ENCODE measurements around the gene HDAC9. TPM values are rescaled to one million over a fixed set of nuclear protein-coding genes. Genes with fewer than 3 reads are reported as not detected.
A peak's percentile ranks its signal among the peaks of the same experiment; 100 is the strongest.

HDAC9 gene
- total and polyA plus RNA-seq, 2 experiments from 2014 or later: 32.7 to 101 TPM

DNA sequence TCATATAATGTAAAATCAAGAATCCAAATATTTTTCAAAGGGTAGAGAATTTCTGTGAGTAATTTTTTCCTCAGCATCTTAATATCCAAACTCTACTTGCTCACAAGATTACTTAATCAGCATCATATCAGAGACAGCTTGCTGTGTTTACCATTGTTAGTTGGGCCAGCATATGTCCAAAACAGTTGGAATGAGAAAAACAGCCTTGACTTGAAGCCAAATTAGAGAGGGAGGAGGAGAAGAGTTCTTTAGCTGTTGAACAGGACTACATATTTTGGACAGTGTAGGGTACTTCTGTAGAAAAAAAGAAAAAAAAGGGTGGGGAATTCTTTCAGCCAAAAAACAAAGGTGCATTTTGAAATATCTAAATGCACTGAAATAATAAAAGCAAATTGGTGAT, 69.8 kb downstream of the HDAC9 start:
- no peaks in the 10 kb centered on the region for H3K36me3 ChIP-seq
- peak in 1 of 2 donors; percentile 4 for DNase-seq (ENCODE audit: low read depth in 1 of 2, low spot score in 1 of 2)
- TF ChIP-seq, protein P1, sequence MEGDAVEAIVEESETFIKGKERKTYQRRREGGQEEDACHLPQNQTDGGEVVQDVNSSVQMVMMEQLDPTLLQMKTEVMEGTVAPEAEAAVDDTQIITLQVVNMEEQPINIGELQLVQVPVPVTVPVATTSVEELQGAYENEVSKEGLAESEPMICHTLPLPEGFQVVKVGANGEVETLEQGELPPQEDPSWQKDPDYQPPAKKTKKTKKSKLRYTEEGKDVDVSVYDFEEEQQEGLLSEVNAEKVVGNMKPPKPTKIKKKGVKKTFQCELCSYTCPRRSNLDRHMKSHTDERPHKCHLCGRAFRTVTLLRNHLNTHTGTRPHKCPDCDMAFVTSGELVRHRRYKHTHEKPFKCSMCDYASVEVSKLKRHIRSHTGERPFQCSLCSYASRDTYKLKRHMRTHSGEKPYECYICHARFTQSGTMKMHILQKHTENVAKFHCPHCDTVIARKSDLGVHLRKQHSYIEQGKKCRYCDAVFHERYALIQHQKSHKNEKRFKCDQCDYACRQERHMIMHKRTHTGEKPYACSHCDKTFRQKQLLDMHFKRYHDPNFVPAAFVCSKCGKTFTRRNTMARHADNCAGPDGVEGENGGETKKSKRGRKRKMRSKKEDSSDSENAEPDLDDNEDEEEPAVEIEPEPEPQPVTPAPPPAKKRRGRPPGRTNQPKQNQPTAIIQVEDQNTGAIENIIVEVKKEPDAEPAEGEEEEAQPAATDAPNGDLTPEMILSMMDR (IDR thresholded peaks at IDR 0.05; ENCODE audit: low read depth, low read length): no peak
- H3K9me3 ChIP-seq (ENCODE audit: low read depth): no peaks in the 10 kb centered on the region
- H3K27ac ChIP-seq: no peak overlapping the region
- H3K4me1 ChIP-seq (ENCODE audit: low read depth): no peaks in the 10 kb centered on the region
- H3K4me3 ChIP-seq: no peak overlapping the region
- no peaks in the 10 kb centered on the region for H3K27me3 ChIP-seq

DNA sequence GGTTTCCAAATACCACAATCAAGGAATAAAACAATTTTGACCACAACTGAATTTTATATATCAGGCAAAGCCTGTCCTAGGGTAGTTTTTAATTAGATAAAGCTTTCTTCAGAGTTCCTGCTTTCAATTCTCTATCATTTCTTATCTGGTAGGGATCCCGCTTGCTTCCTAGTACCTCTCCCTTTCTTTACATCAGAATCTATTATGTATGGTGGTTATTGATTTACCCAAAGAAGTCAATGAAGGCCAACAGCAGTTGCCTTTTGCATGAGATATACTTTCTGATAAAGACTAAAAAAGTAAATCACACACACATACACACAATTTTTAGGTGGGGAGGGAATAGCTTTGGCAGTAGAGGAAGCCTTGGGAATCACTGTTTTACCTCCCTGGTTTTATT, 70.7 kb downstream of the HDAC9 start:
- Histone ChIP-seq H3K36me3 (no peaks in the 10 kb centered on the region), H3K27ac (no peak overlapping the region), H3K4me3 (no peak overlapping the region), H3K4me1 (ENCODE audit: low read depth) (no peaks in the 10 kb centered on the region), H3K9me3 (ENCODE audit: low read depth) (no peaks in the 10 kb centered on the region), H3K27me3 (no peaks in the 10 kb centered on the region)
- DNase-seq (ENCODE audit: low read depth in 1 of 2, low spot score in 1 of 2): no peak
- TF ChIP-seq, protein P1 (IDR thresholded peaks at IDR 0.05; ENCODE audit: low read depth, low read length): no peak

DNA sequence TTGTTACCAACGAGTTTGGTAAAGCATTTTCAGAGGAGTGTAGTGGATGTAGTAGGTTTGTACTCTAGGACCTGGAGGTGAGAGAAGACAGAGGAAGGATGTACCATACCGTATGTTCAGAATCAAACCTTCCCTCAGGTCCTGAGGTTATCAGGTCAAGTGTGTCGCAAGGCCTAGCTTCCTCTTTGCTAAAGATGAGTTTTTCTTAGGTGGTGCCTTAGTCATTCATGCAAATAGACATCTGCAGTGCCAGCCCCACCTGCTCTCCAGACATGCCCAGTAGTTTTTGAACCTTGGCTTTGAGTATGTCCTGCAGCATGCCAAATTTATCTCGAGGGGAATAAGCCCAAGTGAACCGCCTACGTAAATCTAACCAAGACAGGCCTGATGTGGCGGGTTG, 71.3 kb downstream of the HDAC9 start:
- H3K36me3 ChIP-seq: no peaks in the 10 kb centered on the region
- no peaks in the 10 kb centered on the region for H3K4me1 ChIP-seq (ENCODE audit: low read depth)
- TF ChIP-seq, protein P1 (IDR thresholded peaks at IDR 0.05; ENCODE audit: low read depth, low read length): no peak
- DNase-seq (ENCODE audit: low read depth in 1 of 2, low spot score in 1 of 2): no peak
- no peaks in the 10 kb centered on the region for H3K27me3 ChIP-seq
- H3K4me3 ChIP-seq: no peak overlapping the region
- H3K27ac ChIP-seq: no peak overlapping the region
- no peaks in the 10 kb centered on the region for H3K9me3 ChIP-seq (ENCODE audit: low read depth)

DNA sequence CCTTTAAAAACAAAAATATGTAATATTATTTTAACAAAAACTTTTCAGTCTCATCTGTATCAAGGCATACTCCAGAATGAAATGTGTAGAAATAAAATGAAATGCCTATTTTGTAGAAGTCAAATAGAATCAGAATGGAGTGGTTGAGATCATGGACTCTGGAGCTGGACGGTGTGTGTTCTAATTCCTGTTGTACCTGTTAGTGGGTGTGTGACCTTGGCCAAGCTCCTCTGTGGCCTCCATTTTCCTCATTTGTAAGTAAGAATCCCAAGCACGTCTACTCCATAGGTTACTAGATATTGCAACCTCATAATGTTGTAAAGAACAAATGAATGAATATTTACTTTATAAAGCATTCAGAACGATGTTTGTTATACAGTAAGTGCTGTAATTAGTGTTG, 74.9 kb downstream of the HDAC9 start:
- no peaks in the 10 kb centered on the region for H3K36me3 ChIP-seq
- H3K27me3 ChIP-seq: no peaks in the 10 kb centered on the region
- DNase-seq (ENCODE audit: low read depth in 1 of 2, low spot score in 1 of 2): no peak
- H3K4me1 ChIP-seq (ENCODE audit: low read depth): no peaks in the 10 kb centered on the region
- TF ChIP-seq, protein P1 (IDR thresholded peaks at IDR 0.05; ENCODE audit: low read depth, low read length): no peak
- no peaks in the 10 kb centered on the region for H3K9me3 ChIP-seq (ENCODE audit: low read depth)
- H3K4me3 ChIP-seq: no peak overlapping the region
- no peak overlapping the region for H3K27ac ChIP-seq

DNA sequence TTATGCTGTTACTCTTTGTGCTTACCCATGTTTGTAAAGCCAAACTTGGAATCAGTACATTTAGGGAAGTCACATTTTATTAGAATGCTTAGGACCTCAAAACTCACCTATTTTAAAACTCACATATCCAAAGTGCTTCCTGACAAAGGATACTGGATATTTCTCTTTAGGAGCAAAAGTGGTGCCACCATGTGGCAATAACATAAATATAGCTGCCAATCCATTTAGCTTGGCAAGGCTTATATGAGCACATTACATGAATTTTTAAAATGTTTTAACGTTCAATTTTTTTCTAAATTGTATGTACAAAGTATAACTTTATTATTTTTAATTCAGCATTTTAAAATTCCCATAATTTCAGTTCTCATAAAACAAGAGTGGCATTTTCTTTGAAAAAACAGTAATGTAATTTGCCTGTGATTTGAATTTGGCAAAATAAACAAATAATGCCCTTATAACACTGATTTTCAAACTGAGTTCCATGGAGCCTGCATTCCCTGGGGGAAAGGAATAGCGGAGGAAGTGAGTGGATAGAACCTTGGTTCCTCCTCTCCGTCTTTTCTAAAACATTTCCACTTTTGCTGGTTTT, 75.4 kb downstream of the HDAC9 start:
- Histone ChIP-seq H3K4me3 (no peak overlapping the region), H3K4me1 (ENCODE audit: low read depth) (no peaks in the 10 kb centered on the region), H3K9me3 (ENCODE audit: low read depth) (no peaks in the 10 kb centered on the region), H3K36me3 (no peaks in the 10 kb centered on the region), H3K27ac (no peak overlapping the region), H3K27me3 (no peaks in the 10 kb centered on the region)
- peak; percentile 34 to 70 for DNase-seq (ENCODE audit: low read depth in 1 of 2, low spot score in 1 of 2)
- TF ChIP-seq, protein P1 (IDR thresholded peaks at IDR 0.05; ENCODE audit: low read depth, low read length): peak; percentile 49
